Measurements from ENCODE around the gene COG3. TPM values are rescaled to one million over a fixed set of nuclear protein-coding genes. Genes with fewer than 3 reads are reported as not detected.

Gene COG3
- total and polyA plus RNA-seq, 2 experiments from 2014 or later: 19.9 to 36.1 TPM

DNA sequence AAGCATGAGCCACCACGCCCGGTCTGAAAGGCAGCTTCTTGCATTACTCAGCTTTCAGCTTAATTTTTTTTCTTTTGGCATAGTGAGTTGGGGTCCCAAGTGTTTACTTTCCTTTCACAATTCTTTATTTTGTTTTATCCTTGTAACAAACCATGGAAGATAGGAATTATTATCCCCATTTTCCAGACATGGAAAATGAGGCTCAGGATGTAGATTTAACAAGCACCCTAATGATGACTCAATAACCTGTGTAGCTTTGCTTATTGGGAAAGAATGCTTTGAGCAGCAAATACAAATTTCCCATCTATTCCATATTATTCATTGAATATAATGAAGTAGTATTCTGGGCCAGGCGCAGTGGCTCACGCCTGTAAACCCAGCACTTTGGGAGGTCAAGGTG lies 13.5 kb upstream of the COG3 start:
- Histone ChIP-seq H4K20me1 (ENCODE audit: insufficient read depth, poor library complexity, severe bottlenecking) (no peaks in the 10 kb centered on the region), H3K4me2 (no peak overlapping the region), H3K27me3 (no peaks in the 10 kb centered on the region), H3K4me3 (no peak overlapping the region), H2AFZ (no peak overlapping the region), H3K79me2 (no peaks in the 10 kb centered on the region), H3K36me3 (replicated peaks; ENCODE audit: insufficient read depth, low read depth) (no peaks in the 10 kb centered on the region), H3K9me3 (ENCODE audit: low read depth) (no peaks in the 10 kb centered on the region), H3K9me2 (replicated peaks; ENCODE audit: insufficient read depth) (no peaks in the 10 kb centered on the region), H3K4me1 (ENCODE audit: insufficient read depth) (peaks cover 11% of the 10 kb centered on the region), H3K27ac (no peak overlapping the region)
- WGBS (ENCODE audit: low lambda C conversion rate, missing lambda C conversion rate): 97% methylated on average over 4 of the region's 4 CpGs
- DNase-seq (ENCODE audit: low spot score): no peak
- TF ChIP-seq EZH2 (IDR thresholded peaks at IDR 0.05; ENCODE audit: borderline replicate concordance) (no peak), EZH2phosphoT487 (IDR thresholded peaks at IDR 0.05; ENCODE audit: low read depth, severe bottlenecking, unreplicated experiment) (no peak)
- TF ChIP-seq, protein P1, sequence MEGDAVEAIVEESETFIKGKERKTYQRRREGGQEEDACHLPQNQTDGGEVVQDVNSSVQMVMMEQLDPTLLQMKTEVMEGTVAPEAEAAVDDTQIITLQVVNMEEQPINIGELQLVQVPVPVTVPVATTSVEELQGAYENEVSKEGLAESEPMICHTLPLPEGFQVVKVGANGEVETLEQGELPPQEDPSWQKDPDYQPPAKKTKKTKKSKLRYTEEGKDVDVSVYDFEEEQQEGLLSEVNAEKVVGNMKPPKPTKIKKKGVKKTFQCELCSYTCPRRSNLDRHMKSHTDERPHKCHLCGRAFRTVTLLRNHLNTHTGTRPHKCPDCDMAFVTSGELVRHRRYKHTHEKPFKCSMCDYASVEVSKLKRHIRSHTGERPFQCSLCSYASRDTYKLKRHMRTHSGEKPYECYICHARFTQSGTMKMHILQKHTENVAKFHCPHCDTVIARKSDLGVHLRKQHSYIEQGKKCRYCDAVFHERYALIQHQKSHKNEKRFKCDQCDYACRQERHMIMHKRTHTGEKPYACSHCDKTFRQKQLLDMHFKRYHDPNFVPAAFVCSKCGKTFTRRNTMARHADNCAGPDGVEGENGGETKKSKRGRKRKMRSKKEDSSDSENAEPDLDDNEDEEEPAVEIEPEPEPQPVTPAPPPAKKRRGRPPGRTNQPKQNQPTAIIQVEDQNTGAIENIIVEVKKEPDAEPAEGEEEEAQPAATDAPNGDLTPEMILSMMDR (IDR thresholded peaks at IDR 0.05; ENCODE audit: poor library complexity): no peak

DNA sequence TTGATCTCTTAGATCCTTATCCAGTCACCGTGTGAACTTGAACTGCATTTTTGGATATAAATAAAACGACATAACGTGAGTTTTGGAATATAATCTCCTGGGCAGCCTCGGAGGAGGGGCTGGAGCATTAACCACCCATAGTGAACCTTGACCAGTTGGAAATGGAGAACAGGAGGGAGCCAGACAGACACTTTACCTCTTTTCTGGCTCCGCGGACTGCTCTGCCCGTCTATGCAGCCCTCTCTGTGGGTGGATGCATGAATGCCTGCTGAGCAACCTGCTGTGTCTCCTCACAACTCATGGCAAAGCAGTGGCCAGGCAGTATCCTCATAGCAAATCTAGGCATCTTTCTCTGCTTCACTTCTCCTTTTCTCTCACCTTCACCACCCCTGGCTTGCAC lies 10.5 kb upstream of the COG3 start:
- no peak overlapping the region for H3K4me2 ChIP-seq
- 71% methylated on average over 7 of the region's 7 CpGs for WGBS (ENCODE audit: low lambda C conversion rate, missing lambda C conversion rate)

DNA sequence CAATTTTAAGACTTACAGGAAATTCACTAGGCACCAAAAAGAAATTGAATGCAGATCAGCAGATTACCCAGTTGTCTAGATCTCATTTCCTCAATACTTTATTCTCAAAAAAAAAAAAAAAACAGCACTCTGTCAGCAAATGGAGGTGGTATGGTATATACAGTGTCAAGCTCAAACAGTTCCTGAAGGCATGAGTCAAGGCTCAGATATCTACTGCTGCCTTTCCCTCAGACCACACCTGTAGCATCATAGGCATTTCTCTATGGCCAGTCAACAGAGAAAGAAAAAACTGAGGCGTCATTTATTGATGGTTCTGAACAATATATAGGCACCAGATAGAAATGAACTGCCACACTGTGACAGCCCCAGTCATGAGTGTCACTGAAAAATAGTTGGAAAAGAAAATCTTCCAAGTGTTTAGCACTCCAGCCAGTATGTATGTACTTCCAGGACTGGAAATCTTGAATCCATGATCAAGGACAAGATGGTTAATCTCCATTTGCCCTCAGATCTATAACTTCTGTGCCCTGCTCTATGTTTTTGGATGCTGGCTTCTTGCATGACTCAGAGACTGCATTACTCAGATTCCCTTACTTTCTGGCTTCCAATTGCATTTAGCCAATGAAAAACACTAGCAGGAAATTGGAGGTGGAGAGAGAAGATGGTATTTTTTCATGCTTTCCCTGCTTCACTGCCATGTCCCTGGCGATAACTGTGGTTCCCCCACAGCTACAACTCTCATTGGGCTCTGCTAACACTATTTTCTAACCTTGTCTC lies 8.4 kb upstream of the COG3 start:
- no peak overlapping the region for H3K4me3 ChIP-seq
- no peak overlapping the region for H3K27ac ChIP-seq
- no peaks in the 10 kb centered on the region for H3K79me2 ChIP-seq
- H3K9me3 ChIP-seq (ENCODE audit: low read depth): no peaks in the 10 kb centered on the region
- H2AFZ ChIP-seq: no peak overlapping the region
- no peaks in the 10 kb centered on the region for H3K4me1 ChIP-seq (ENCODE audit: insufficient read depth)
- H3K9me2 ChIP-seq (replicated peaks; ENCODE audit: insufficient read depth): no peaks in the 10 kb centered on the region
- TF ChIP-seq EZH2 (IDR thresholded peaks at IDR 0.05; ENCODE audit: borderline replicate concordance): no peak
- no peak for DNase-seq (ENCODE audit: low spot score)
- H3K4me2 ChIP-seq: no peak overlapping the region
- H3K27me3 ChIP-seq: no peaks in the 10 kb centered on the region
- WGBS (ENCODE audit: low lambda C conversion rate, missing lambda C conversion rate): 87% methylated on average over 2 of the region's 2 CpGs
- H4K20me1 ChIP-seq (ENCODE audit: insufficient read depth, poor library complexity, severe bottlenecking): no peaks in the 10 kb centered on the region
- no peaks in the 10 kb centered on the region for H3K36me3 ChIP-seq (replicated peaks; ENCODE audit: insufficient read depth, low read depth)

More for the DNA sequence above, 10.5 kb upstream of the COG3 start:
- H4K20me1 ChIP-seq (ENCODE audit: insufficient read depth, poor library complexity, severe bottlenecking): no peaks in the 10 kb centered on the region
- no peak for DNase-seq (ENCODE audit: low spot score)
- H3K4me1 ChIP-seq (ENCODE audit: insufficient read depth): no peaks in the 10 kb centered on the region
- TF ChIP-seq EZH2 (IDR thresholded peaks at IDR 0.05; ENCODE audit: borderline replicate concordance) (no peak), EZH2phosphoT487 (IDR thresholded peaks at IDR 0.05; ENCODE audit: low read depth, severe bottlenecking, unreplicated experiment) (no peak)
- TF ChIP-seq, protein P1 (IDR thresholded peaks at IDR 0.05; ENCODE audit: poor library complexity): no peak
- H3K27ac ChIP-seq: no peak overlapping the region
- no peaks in the 10 kb centered on the region for H3K79me2 ChIP-seq
- no peaks in the 10 kb centered on the region for H3K9me3 ChIP-seq (ENCODE audit: low read depth)
- H3K4me3 ChIP-seq: no peak overlapping the region
- H3K9me2 ChIP-seq (replicated peaks; ENCODE audit: insufficient read depth): no peaks in the 10 kb centered on the region
- no peak overlapping the region for H2AFZ ChIP-seq
- no peaks in the 10 kb centered on the region for H3K36me3 ChIP-seq (replicated peaks; ENCODE audit: insufficient read depth, low read depth)
- H3K27me3 ChIP-seq: no peaks in the 10 kb centered on the region

DNA sequence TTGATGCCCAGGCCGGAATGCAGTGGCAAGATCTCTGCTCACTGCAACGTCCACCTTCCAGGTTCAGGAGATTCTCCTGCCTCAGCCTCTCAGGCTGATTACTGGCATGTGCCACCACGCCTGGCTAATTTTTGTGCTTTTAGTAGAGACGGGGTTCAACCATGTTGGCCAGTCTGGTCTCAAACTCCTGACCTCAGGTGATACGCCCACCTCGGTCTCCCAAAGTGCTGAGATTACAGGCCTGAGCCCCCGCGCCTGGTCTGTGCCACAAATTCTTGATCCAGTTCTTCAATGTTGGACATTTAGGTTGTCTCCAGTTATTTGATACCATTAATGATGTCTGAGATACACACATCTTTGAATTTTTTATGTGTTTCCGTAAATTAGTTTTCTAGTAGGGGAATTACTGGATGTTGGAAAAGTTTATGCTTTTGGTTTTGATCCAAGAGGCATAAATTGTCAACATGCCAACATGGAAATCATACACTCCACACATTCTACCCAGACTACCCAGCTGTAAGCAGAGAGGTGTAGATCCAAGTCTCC lies 525 bp upstream of the COG3 start:
- Histone ChIP-seq H3K4me3 (peak overlapping the region; percentile 6), H3K27me3 (no peaks in the 10 kb centered on the region)
- 88% methylated on average over 9 of the region's 9 CpGs for WGBS (ENCODE audit: low lambda C conversion rate, missing lambda C conversion rate)

More for the DNA sequence above, 525 bp upstream of the COG3 start:
- Histone ChIP-seq H3K9me3 (ENCODE audit: low read depth) (no peaks in the 10 kb centered on the region), H4K20me1 (ENCODE audit: insufficient read depth, poor library complexity, severe bottlenecking) (peaks cover 38% of the 10 kb centered on the region), H3K9me2 (replicated peaks; ENCODE audit: insufficient read depth) (no peaks in the 10 kb centered on the region), H2AFZ (peak overlapping the region; percentile 85), H3K4me2 (peak overlapping the region; percentile 72), H3K4me1 (ENCODE audit: insufficient read depth) (peaks cover 25% of the 10 kb centered on the region), H3K36me3 (replicated peaks; ENCODE audit: insufficient read depth, low read depth) (no peaks in the 10 kb centered on the region), H3K79me2 (peaks cover 40% of the 10 kb centered on the region), H3K27ac (peak overlapping the region; percentile 84)
- DNase-seq (ENCODE audit: low spot score): no peak
- TF ChIP-seq EZH2phosphoT487 (IDR thresholded peaks at IDR 0.05; ENCODE audit: low read depth, severe bottlenecking, unreplicated experiment) (no peak), EZH2 (IDR thresholded peaks at IDR 0.05; ENCODE audit: borderline replicate concordance) (no peak)
- TF ChIP-seq, protein P1 (IDR thresholded peaks at IDR 0.05; ENCODE audit: poor library complexity): peak; percentile 36

Measured in hepatocyte (in vitro differentiated cells).